ENCODE results near the gene EPB41L4A.

The EPB41L4A gene

DNA sequence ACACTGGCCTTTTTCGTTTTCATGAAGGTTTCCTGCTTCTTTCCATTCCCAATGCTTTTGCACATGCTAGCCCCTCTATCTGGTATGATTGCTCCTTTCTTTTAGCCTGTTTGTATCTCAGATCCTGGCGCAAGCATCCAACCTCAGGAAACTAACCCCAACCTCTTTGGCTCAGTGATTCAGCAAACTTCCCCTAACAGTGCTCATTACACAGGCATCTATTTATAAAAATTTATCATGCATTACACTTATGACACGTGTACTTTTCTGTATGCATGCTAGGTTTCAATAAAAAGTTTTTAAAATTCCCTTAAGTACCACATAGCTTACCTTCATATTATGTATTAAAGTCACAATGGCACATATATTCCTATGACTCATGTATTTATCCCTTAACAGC is 218.9 kb downstream of the EPB41L4A start:
- H3K4me3 ChIP-seq (ENCODE audit: low read depth, low read length) = no peak overlapping the region
- in situ Hi-C loops (cut with HindIII; ENCODE audit: low sequenced_read_pairs) = no loop called here
- no peak for DNase-seq (ENCODE audit: low read depth)
- TF ChIP-seq, protein P1, sequence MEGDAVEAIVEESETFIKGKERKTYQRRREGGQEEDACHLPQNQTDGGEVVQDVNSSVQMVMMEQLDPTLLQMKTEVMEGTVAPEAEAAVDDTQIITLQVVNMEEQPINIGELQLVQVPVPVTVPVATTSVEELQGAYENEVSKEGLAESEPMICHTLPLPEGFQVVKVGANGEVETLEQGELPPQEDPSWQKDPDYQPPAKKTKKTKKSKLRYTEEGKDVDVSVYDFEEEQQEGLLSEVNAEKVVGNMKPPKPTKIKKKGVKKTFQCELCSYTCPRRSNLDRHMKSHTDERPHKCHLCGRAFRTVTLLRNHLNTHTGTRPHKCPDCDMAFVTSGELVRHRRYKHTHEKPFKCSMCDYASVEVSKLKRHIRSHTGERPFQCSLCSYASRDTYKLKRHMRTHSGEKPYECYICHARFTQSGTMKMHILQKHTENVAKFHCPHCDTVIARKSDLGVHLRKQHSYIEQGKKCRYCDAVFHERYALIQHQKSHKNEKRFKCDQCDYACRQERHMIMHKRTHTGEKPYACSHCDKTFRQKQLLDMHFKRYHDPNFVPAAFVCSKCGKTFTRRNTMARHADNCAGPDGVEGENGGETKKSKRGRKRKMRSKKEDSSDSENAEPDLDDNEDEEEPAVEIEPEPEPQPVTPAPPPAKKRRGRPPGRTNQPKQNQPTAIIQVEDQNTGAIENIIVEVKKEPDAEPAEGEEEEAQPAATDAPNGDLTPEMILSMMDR (IDR thresholded peaks at IDR 0.05; ENCODE audit: low read depth, low read length, missing control alignments) = no peak

GRCh38 chr5:112196584-112196983 is 222.5 kb downstream of the EPB41L4A start:
- TF ChIP-seq, protein P1 (IDR thresholded peaks at IDR 0.05; ENCODE audit: low read depth, low read length, missing control alignments) = no peak

DNA sequence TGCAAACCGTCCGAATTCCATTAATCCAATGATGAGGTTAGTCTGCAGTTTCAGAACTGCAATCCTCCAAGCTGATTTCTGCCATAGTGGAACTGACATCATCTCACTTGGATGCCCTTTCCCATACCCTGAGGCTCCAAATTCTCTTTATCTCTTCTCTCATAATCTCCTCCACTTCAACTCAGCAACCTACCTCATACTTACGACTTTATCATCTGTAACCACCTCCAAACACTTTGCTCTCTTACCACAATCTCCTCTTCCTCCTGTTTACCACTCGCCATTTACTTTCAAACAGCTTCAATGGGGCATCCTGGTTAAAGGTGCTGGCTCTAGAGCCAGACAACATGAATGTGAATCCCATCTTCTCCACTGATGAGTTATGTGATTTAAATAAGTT is 223.2 kb downstream of the EPB41L4A start:
- in situ Hi-C loops (cut with HindIII; ENCODE audit: low sequenced_read_pairs) = no loop called here
- TF ChIP-seq, protein P1 (IDR thresholded peaks at IDR 0.05; ENCODE audit: low read depth, low read length, missing control alignments) = no peak
- no peak for DNase-seq (ENCODE audit: low read depth)
- H3K4me3 ChIP-seq (ENCODE audit: low read depth, low read length) = no peak overlapping the region

More at GRCh38 chr5:112196584-112196983, 222.5 kb downstream of the EPB41L4A start:
- in situ Hi-C loops (cut with HindIII; ENCODE audit: low sequenced_read_pairs) = no loop called here
- DNase-seq (ENCODE audit: low read depth) = no peak
- H3K4me3 ChIP-seq (ENCODE audit: low read depth, low read length) = no peak overlapping the region

DNA sequence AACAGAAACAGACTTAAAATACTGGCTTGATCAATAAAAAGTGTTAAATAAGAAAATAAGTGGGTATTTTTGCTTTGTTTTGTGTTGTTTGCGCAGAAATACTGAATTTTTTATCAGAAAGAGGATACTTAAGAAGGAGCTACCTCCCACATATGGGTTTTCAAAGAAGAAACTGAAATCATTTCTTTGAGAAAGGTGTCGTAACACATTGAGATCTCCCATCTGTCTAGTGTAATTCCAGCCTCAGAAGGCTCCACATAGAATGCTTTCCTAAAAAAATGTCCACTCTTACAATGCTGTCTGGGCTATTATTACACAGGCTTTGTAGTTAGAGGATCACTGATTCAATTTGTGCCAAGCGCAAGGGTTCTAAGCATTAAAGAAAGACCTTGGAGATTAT is 226.2 kb downstream of the EPB41L4A start:
- no peak overlapping the region for H3K4me3 ChIP-seq (ENCODE audit: low read depth, low read length)
- in situ Hi-C loops (cut with HindIII; ENCODE audit: low sequenced_read_pairs) = no loop called here
- TF ChIP-seq, protein P1 (IDR thresholded peaks at IDR 0.05; ENCODE audit: low read depth, low read length, missing control alignments) = no peak
- no peak for DNase-seq (ENCODE audit: low read depth)

DNA sequence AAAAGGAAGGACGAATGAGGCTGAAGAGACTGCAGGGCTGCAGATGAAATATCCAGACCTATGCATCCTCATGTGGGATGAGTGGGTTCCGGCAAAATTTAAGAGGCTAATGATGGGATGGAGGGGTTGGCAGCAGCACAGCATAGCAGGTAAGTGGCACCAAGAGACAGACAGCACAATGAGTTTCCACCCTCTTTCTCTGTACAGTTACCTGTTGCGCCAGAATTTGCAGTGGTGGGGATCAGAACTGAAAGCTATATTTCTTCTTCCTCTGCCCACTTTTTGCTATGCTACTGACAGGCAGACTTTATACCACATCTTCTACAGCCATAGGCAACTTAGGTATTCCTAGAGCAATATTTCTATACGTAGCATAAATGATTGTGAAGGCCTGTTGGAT is 227.0 kb downstream of the EPB41L4A start:
- TF ChIP-seq, protein P1 (IDR thresholded peaks at IDR 0.05; ENCODE audit: low read depth, low read length, missing control alignments) = no peak
- in situ Hi-C loops (cut with HindIII; ENCODE audit: low sequenced_read_pairs) = no loop called here
- no peak overlapping the region for H3K4me3 ChIP-seq (ENCODE audit: low read depth, low read length)
- DNase-seq (ENCODE audit: low read depth) = no peak

- DNase-seq (ENCODE audit: low read depth) = no peak
- in situ Hi-C loops (cut with HindIII; ENCODE audit: low sequenced_read_pairs) = no loop called here
- TF ChIP-seq, protein P1 (IDR thresholded peaks at IDR 0.05; ENCODE audit: low read depth, low read length, missing control alignments) = no peak
- H3K4me3 ChIP-seq (ENCODE audit: low read depth, low read length) = no peak overlapping the region
These were observed 229.7 kb downstream of the EPB41L4A start for GRCh38 chr5:112189391-112189790.

Measured in astrocyte of the cerebellum (primary cell).